ENCODE results near the gene KCTD15.

Gene KCTD15

DNA sequence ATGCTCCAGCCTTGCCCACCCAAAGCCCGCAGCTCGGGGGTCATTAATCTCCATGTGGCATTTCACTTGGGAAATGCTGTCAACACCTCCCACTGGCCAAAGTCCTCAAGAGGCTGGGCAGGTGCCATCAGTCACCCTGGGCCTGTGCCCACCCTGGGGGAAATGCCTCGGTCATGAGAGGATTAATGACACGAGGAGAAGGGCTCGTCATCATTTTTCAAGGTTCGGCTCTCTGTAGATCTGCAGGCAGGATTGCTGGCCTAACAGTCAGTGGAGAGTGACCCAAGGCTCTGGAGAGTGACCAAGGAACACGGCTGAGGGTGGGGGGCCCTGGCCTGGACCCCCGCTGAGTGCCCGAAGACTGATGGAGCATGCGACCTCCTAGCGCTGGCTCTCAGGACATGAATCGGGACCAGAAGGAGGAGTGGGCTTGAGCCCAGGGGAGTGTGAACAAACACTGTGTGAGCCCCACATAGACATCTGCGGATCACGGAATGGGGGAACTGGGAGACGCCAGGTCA lies 15.2 kb upstream of the KCTD15 start:
- Histone ChIP-seq H3K36me3 (ENCODE audit: low read depth) (no peaks in the 10 kb centered on the region), H3K4me1 (ENCODE audit: insufficient read depth, poor library complexity, severe bottlenecking) (no peaks in the 10 kb centered on the region), H3K27me3 (ENCODE audit: insufficient read depth, poor library complexity, severe bottlenecking) (peaks cover 22% of the 10 kb centered on the region), H3K9me3 (ENCODE audit: severe bottlenecking) (no peaks in the 10 kb centered on the region), H3K27ac (ENCODE audit: poor library complexity, severe bottlenecking) (no peak overlapping the region), H3K4me3 (ENCODE audit: severe bottlenecking) (no peak overlapping the region)
- TF ChIP-seq CTCF (IDR thresholded peaks at IDR 0.05; ENCODE audit: poor library complexity, severe bottlenecking) = no peak
- no peak for DNase-seq (ENCODE audit: low spot score)
- ATAC-seq (ENCODE audit: low read depth) = no peak

DNA sequence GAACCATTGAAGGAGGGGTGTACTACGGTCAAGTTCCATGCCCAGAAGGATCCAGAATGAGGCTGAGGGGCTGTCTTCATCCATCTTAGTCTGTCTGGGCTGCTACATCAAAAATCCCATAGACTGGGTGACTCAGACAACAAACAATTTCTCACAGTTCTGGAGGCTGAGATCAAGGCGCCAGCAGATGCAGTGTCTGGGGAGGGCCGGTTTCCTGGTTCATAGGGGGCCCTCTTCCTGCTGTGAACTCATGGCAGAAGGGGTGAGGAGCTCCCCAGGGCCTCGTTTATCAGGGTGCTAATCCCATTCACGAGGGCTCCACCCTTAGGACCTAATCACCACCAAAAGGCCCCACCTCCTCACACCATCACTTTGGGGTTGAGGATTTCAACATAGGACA lies 14.7 kb upstream of the KCTD15 start:
- TF ChIP-seq CTCF (IDR thresholded peaks at IDR 0.05; ENCODE audit: poor library complexity, severe bottlenecking) = no peak
- Histone ChIP-seq H3K4me1 (ENCODE audit: insufficient read depth, poor library complexity, severe bottlenecking) (no peaks in the 10 kb centered on the region), H3K36me3 (ENCODE audit: low read depth) (no peaks in the 10 kb centered on the region), H3K9me3 (ENCODE audit: severe bottlenecking) (no peaks in the 10 kb centered on the region), H3K27ac (ENCODE audit: poor library complexity, severe bottlenecking) (no peak overlapping the region), H3K27me3 (ENCODE audit: insufficient read depth, poor library complexity, severe bottlenecking) (peaks cover 22% of the 10 kb centered on the region), H3K4me3 (ENCODE audit: severe bottlenecking) (no peak overlapping the region)
- DNase-seq (ENCODE audit: low spot score) (no peak), ATAC-seq (ENCODE audit: low read depth) (no peak)

- Histone ChIP-seq H3K27me3 (ENCODE audit: insufficient read depth, poor library complexity, severe bottlenecking) (peaks cover 9% of the 10 kb centered on the region), H3K4me3 (ENCODE audit: severe bottlenecking) (no peak overlapping the region), H3K36me3 (ENCODE audit: low read depth) (no peaks in the 10 kb centered on the region), H3K4me1 (ENCODE audit: insufficient read depth, poor library complexity, severe bottlenecking) (no peaks in the 10 kb centered on the region), H3K27ac (ENCODE audit: poor library complexity, severe bottlenecking) (no peak overlapping the region), H3K9me3 (ENCODE audit: severe bottlenecking) (no peaks in the 10 kb centered on the region)
- no peak for TF ChIP-seq CTCF (IDR thresholded peaks at IDR 0.05; ENCODE audit: poor library complexity, severe bottlenecking)
- DNase-seq (ENCODE audit: low spot score) (no peak), ATAC-seq (ENCODE audit: low read depth) (no peak)
These were observed 12.2 kb upstream of the KCTD15 start for GRCh38 chr19:33784432-33784831.

DNA sequence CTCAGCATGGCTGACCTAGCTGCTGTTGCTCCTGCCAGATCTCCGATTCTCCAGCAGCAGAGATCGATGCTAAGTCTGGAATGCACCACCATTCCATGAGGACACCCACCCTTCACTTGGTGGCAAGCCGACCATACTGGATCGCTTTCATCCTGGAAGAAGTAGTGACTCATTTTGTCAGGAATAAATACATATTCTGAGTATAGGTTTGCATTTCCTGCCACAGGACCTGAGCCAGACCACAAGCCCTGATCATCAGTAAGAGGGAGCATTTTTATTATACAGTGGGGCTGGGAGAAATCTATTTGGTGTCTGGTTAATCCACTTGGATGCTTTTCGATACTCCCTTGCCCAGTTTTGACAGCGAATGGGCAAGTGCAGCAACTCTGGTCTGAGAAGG lies 10.9 kb upstream of the KCTD15 start:
- H3K27me3 ChIP-seq (ENCODE audit: insufficient read depth, poor library complexity, severe bottlenecking) = no peaks in the 10 kb centered on the region
- no peak for TF ChIP-seq CTCF (IDR thresholded peaks at IDR 0.05; ENCODE audit: poor library complexity, severe bottlenecking)
- no peak overlapping the region for H3K4me3 ChIP-seq (ENCODE audit: severe bottlenecking)
- H3K4me1 ChIP-seq (ENCODE audit: insufficient read depth, poor library complexity, severe bottlenecking) = no peaks in the 10 kb centered on the region
- H3K27ac ChIP-seq (ENCODE audit: poor library complexity, severe bottlenecking) = no peak overlapping the region
- no peaks in the 10 kb centered on the region for H3K36me3 ChIP-seq (ENCODE audit: low read depth)
- ATAC-seq (ENCODE audit: low read depth) = peak; percentile 56; the same call in 2 of the 3 replicates
- H3K9me3 ChIP-seq (ENCODE audit: severe bottlenecking) = no peaks in the 10 kb centered on the region
- no peak for DNase-seq (ENCODE audit: low spot score)

GRCh38 chr19:33788676-33789075 lies 8.0 kb upstream of the KCTD15 start:
- no peak for TF ChIP-seq CTCF (IDR thresholded peaks at IDR 0.05; ENCODE audit: poor library complexity, severe bottlenecking)
- Histone ChIP-seq H3K4me1 (ENCODE audit: insufficient read depth, poor library complexity, severe bottlenecking) (no peaks in the 10 kb centered on the region), H3K27ac (ENCODE audit: poor library complexity, severe bottlenecking) (no peak overlapping the region), H3K4me3 (ENCODE audit: severe bottlenecking) (no peak overlapping the region), H3K27me3 (ENCODE audit: insufficient read depth, poor library complexity, severe bottlenecking) (no peaks in the 10 kb centered on the region), H3K9me3 (ENCODE audit: severe bottlenecking) (no peaks in the 10 kb centered on the region), H3K36me3 (ENCODE audit: low read depth) (no peaks in the 10 kb centered on the region)
- DNase-seq (ENCODE audit: low spot score) (no peak), ATAC-seq (ENCODE audit: low read depth) (no peak)
